Right lobe of liver (tissue), 6 donors: ENCODE measurements around the gene DZIP1. TPM values are rescaled to one million over a fixed set of nuclear protein-coding genes. Genes with fewer than 3 reads are reported as not detected.

Source experiments
- ATAC-seq, 4 donors: fragments of 200-7000 bp; cut with Tn5 transposase; one replicate each; pipeline ENCODE4 v1.9.1; 2020; ENCODE audit warnings: mild to moderate bottlenecking in 4 of 4, moderate library complexity in 4 of 4
- DNase-seq, 3 donors: peaks; one replicate each; pipeline ENCODE4 v3.0.0-alpha.2; 2020
- H3K27ac ChIP-seq, 3 donors: fragments of 200-600 bp; one replicate each; pipeline ENCODE4 v1.8.0; 2022
- H3K27me3 ChIP-seq, 2 donors: fragments of 200-600 bp; one replicate each; pipeline ENCODE4 v1.8.0; 2022
- H3K36me3 ChIP-seq, 4 donors: fragments of 200-600 bp; sonication (generic) in 1 of 4; one replicate each; pipeline versions ENCODE4 v1.5.1 to v1.8.0; 2017 to 2022; ENCODE audit warnings: control low read depth in 1 of 4
- H3K4me1 ChIP-seq, 4 donors: fragments of 200-600 bp; sonication (generic) in 1 of 4; one replicate each; pipeline versions ENCODE4 v1.5.1 to v1.8.0; 2017 to 2022; ENCODE audit warnings: control low read depth in 1 of 4
- H3K4me3 ChIP-seq, 3 donors: fragments of 200-600 bp; one replicate each; pipeline ENCODE4 v1.8.0; 2022
- H3K9me3 ChIP-seq, 4 donors: fragments of 200-600 bp; sonication (generic) in 1 of 4; one replicate each; pipeline versions ENCODE4 v1.5.1 to v1.8.0; 2017 to 2022; ENCODE audit warnings: control low read depth in 1 of 4
- POLR2A ChIP-seq: fragments of 450-650 bp; IDR thresholded peaks from one replicate; pipeline ENCODE4 v1.6.1; 2017; ENCODE audit warnings: antibody characterized with exemption, mild to moderate bottlenecking
- WGBS: methylation state at CpG from one replicate; pipeline ENCODE4 v1.1.6; 2018; ENCODE audit warnings: low coverage, low lambda C conversion rate; ENCODE audit not compliant: insufficient coverage; ENCODE audit errors: missing lambda C conversion rate; 5-methylcytosine and 5-hydroxymethylcytosine counted together
- intact Hi-C, 2 donors: fragments of 100-400 bp; cut with DNase I; formaldehyde crosslinking; loops; one replicate each; pipeline versions ENCODE4 v1.11.2 to v1.14.1; 2022
- total RNA-seq, 6 experiments: library from RNA; depleted of rRNA in 2 of 6; stranded (reverse); fragments of >200 nt in 2 of 6; fragmentation: NEBNext Ultra II Directional in 3 of 6; extraction: Animal tissue kit (Norgen Biotek cat#: 25700) in 3 of 6; gene quantifications; one replicate each; pipeline versions ENCODE4 v1.1.0 to v1.2.4, GENCODE V29; 2016 to 2023
- TF ChIP-seq, protein P1 (sequence below), 4 donors: fragments of 200-600 bp in 3 of 4; fragments of 450-650 bp in 1 of 4; IDR thresholded peaks; one replicate each; pipeline versions ENCODE4 v1.5.1 to v1.8.0; 2016 to 2022; ENCODE audit warnings: antibody characterized with exemption in 4 of 4, mild to moderate bottlenecking in 2 of 4
- donor health status: DM: no; HTN: yes; CAD: no.
- donor health status: DM: no; HTN: no; CAD: no.
- donor health status: DM: no; HTN: no; CAD: no.
- donor health status: DM: no; HTN: yes; CAD: no.
- donor health status: DM: no; HTN: yes; CAD: no.

The DZIP1 gene
- total RNA-seq, 6 experiments from 2014 or later, result 0.59 to 1.5 (median 0.94) TPM

DNA sequence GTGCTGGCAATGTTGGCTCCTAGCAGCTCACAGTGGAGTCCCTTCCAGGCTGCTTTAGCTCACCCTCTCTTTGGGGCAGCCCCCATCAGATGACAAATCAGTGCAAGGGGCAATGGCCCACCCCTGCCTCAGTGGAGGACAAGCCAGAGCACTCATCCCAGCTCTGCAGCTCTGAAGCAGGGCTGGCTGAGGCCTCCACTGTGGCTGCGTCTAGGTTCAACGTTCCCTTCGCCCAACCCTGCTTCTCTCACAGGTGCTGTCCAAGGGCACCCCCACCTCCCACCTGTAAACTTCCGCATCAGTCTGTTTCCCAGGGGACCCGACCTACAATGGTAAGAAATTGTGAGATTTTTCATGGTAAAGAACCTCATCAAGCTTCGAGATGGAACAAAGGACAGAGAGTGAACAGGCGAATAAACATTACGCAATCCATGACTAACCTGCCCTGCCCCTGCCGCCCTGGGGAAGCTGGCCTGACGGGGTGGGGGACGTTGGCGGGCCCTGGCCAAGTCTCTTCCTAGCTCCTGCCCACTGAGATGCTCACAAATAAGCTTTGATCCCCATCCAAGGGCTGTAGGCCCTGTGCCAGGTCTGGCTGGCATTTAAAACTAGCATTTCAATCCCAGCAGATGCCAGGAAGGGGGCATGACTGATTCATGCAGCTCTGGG, 40.5 kb downstream of the DZIP1 start:
- intact Hi-C loops, result loop anchor here in 1 of 2 donors (10.0 kb wide), 1 partner anchor 69 kb away; no protein-coding TSS in a partner anchor
- TF ChIP-seq, protein P1, sequence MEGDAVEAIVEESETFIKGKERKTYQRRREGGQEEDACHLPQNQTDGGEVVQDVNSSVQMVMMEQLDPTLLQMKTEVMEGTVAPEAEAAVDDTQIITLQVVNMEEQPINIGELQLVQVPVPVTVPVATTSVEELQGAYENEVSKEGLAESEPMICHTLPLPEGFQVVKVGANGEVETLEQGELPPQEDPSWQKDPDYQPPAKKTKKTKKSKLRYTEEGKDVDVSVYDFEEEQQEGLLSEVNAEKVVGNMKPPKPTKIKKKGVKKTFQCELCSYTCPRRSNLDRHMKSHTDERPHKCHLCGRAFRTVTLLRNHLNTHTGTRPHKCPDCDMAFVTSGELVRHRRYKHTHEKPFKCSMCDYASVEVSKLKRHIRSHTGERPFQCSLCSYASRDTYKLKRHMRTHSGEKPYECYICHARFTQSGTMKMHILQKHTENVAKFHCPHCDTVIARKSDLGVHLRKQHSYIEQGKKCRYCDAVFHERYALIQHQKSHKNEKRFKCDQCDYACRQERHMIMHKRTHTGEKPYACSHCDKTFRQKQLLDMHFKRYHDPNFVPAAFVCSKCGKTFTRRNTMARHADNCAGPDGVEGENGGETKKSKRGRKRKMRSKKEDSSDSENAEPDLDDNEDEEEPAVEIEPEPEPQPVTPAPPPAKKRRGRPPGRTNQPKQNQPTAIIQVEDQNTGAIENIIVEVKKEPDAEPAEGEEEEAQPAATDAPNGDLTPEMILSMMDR (IDR thresholded peaks at IDR 0.05), result no peak
- no peak for TF ChIP-seq POLR2A

DNA sequence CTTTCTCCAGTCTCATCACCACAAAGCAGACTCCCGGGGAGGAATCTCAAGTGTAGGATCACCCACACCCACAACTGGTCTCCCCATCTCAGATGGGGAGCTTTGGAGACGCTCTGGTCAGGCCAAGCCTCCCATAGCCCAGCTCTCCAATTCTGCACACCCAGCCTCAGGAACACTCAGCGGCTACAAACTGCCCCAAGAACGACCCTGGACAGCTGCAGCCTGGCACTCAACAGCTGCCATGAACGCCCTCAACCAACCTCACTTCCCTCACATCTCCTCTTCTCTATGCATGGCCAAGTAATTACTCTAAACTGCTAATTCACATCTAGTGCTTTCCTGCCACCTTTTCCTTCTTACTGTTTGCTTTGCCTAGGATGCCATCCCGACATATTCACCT, 42.6 kb downstream of the DZIP1 start:
- intact Hi-C loops, result loop anchor here in 1 of 2 donors (10.0 kb wide), 1 partner anchor 67 kb away; no protein-coding TSS in a partner anchor
- no peaks in the 10 kb centered on the region for H3K36me3 ChIP-seq
- ATAC-seq (no peak), DNase-seq (no peak)
- peaks cover 0 to 22% (median 5%) of the 10 kb centered on the region in 4 donors for H3K4me1 ChIP-seq
- 90% methylated on average over 4 of the region's 6 CpGs for WGBS
- TF ChIP-seq, protein P1 (IDR thresholded peaks at IDR 0.05), result no peak
- TF ChIP-seq POLR2A, result no peak
- H3K9me3 ChIP-seq, result no peaks in the 10 kb centered on the region
- no peak overlapping the region for H3K4me3 ChIP-seq
- no peaks in the 10 kb centered on the region for H3K27me3 ChIP-seq
- no peak overlapping the region for H3K27ac ChIP-seq

More for the DNA sequence above, 40.5 kb downstream of the DZIP1 start:
- Histone ChIP-seq H3K27ac (peak overlapping the region in 2 of 3 donors; percentile 19 to 39), H3K9me3 (no peaks in the 10 kb centered on the region), H3K36me3 (no peaks in the 10 kb centered on the region), H3K4me1 (peaks cover 0 to 36% (median 6%) of the 10 kb centered on the region in 4 donors), H3K4me3 (no peak overlapping the region), H3K27me3 (no peaks in the 10 kb centered on the region)
- ATAC-seq (peak; percentile 87 to 93 (median 91)), DNase-seq (peak; percentile 82 to 89 (median 86))
- WGBS, result 17% methylated on average over 10 of the region's 12 CpGs

DNA sequence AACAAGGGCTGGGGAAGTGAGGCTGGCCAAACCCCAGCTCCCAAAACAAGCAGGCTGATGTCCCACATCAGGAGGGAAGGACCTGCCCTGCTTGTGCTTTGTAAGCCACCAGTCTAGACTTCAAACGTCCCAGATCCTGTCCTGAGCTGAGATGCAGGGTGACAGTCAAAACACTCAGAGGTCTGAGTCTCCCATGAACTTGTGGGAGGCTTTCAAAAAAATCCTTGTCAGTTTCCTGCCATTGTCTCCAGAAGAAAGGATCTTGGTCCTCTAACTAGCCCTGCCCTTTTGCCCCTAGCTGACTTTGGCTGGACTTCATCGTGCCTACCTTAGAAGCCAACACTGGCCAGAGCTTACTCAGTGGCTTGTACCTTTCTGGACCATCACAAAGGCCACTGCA, 43.3 kb downstream of the DZIP1 start:
- Histone ChIP-seq H3K4me3 (no peak overlapping the region), H3K27me3 (no peaks in the 10 kb centered on the region), H3K36me3 (no peaks in the 10 kb centered on the region), H3K4me1 (peaks cover 0 to 16% (median 5%) of the 10 kb centered on the region in 4 donors), H3K27ac (no peak overlapping the region), H3K9me3 (no peaks in the 10 kb centered on the region)
- ATAC-seq, result peak in 1 of 4 donors; percentile 28
- TF ChIP-seq POLR2A, result no peak
- TF ChIP-seq, protein P1 (IDR thresholded peaks at IDR 0.05), result no peak
- WGBS, result 21% methylated on average over 2 of the region's 2 CpGs
- DNase-seq, result no peak
- intact Hi-C loops, result loop anchor here in 1 of 2 donors (10.0 kb wide), 1 partner anchor 66 kb away; no protein-coding TSS in a partner anchor

DNA sequence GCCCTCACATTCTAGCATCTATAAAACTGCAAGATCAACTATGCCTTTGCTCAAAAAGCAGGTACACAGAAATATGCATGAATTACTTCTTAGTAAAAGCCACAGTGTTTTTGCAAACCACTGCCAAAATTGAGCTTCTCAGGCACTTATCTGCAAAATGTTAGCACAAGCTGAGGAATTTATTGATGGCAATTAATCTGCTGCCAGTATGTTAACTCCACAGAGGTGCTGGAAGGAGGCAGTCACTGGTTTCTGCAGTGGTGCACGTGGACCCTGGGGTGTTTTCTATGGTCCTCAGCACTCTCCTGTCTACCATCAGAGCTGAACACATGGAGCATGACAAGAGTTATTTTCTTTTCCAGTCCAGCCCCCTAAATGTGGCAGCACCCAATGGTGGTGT, 47.8 kb downstream of the DZIP1 start:
- TF ChIP-seq, protein P1 (IDR thresholded peaks at IDR 0.05), result no peak
- no peak for TF ChIP-seq POLR2A
- H3K4me1 ChIP-seq, result no peaks in the 10 kb centered on the region
- H3K4me3 ChIP-seq, result no peak overlapping the region
- H3K27ac ChIP-seq, result no peak overlapping the region
- no peaks in the 10 kb centered on the region for H3K9me3 ChIP-seq
- WGBS, result 88% methylated on average over 1 of the region's 1 CpG
- no peaks in the 10 kb centered on the region for H3K27me3 ChIP-seq
- H3K36me3 ChIP-seq, result peaks cover 0 to 3% (median 0%) of the 10 kb centered on the region in 4 donors
- ATAC-seq, result no peak
- intact Hi-C loops, result no loop called here
- no peak for DNase-seq
